ENCODE results near the gene TMEM139.

- TF ChIP-seq CTCF (IDR thresholded peaks at IDR 0.05): no peak
- no peak for TF ChIP-seq POLR2A (IDR thresholded peaks at IDR 0.05)
These were observed 35.9 kb downstream of the TMEM139 start for GRCh38 chr7:143320620-143321019.

Data from lower leg skin (tissue), 3 donors.